OCI-LY7 (cell line): ENCODE measurements around the gene ZNF628. TPM values are rescaled to one million over a fixed set of nuclear protein-coding genes. Genes with fewer than 3 reads are reported as not detected.

Experiments used
- BruUV-seq: library from RNA; stranded (reverse); fragments of 400-500 nt; replicated peaks from 2 replicates; lab custom pipeline; 2021; lab: Mats Ljungman, UMichigan
- CTCF ChIA-PET: fragments of 300-600 bp; sonication (Branson Sonifier 250); formaldehyde crosslinking; loops from one replicate; lab custom pipeline; 2022; ENCODE audit warnings: antibody characterized with exemption; ENCODE audit not compliant: unreplicated experiment; lab: Charles Lee
- POLR2A ChIA-PET: fragments of 300-600 bp; sonication (Branson Sonifier 250); formaldehyde crosslinking; loops from one replicate; lab custom pipeline; 2022; ENCODE audit warnings: antibody characterized with exemption; lab: Charles Lee
- DNase-seq: peaks from one replicate; pipeline ENCODE4 v3.0.0-alpha.2; 2015; ENCODE audit warnings: low spot score
- H2AFZ ChIP-seq: fragments of 200-600 bp; sonication (generic), shearing (Covaris generic); 2 replicates; pipeline ENCODE4 v1.6.1; 2014; ENCODE audit warnings: mild to moderate bottlenecking, antibody characterized with exemption, low read length, moderate library complexity
- H3K27ac ChIP-seq: fragments of 200-600 bp; sonication (generic); 2 replicates; pipeline ENCODE4 v1.5.1; 2014; ENCODE audit warnings: mixed run types, low read depth, mild to moderate bottlenecking, moderate library complexity, low read length, inconsistent platforms; ENCODE audit not compliant: poor library complexity, severe bottlenecking
- H3K36me3 ChIP-seq: fragments of 200-600 bp; sonication (generic); 2 replicates; pipeline ENCODE4 v1.6.1; 2014; ENCODE audit warnings: mild to moderate bottlenecking, antibody characterized with exemption, low read length, moderate library complexity, mixed read lengths; ENCODE audit not compliant: insufficient read depth
- H3K4me1 ChIP-seq: fragments of 200-600 bp; sonication (generic); 2 replicates; pipeline ENCODE4 v1.5.1; 2014; ENCODE audit warnings: mild to moderate bottlenecking, low read length; ENCODE audit not compliant: insufficient read depth, poor library complexity, severe bottlenecking
- H3K4me2 ChIP-seq: fragments of 200-600 bp; sonication (generic); 2 replicates; pipeline ENCODE4 v1.6.1; 2014; ENCODE audit warnings: mild to moderate bottlenecking, low read length
- H3K4me3 ChIP-seq: fragments of 200-600 bp; sonication (generic); 2 replicates; pipeline ENCODE4 v1.5.1; 2014; ENCODE audit warnings: mild to moderate bottlenecking, low read depth, low read length; ENCODE audit not compliant: poor library complexity, severe bottlenecking
- H3K79me2 ChIP-seq: fragments of 200-600 bp; sonication (generic); 2 replicates; pipeline ENCODE4 v1.6.1; 2016; ENCODE audit warnings: low read depth, mild to moderate bottlenecking, low read length, moderate library complexity, mixed read lengths; ENCODE audit not compliant: insufficient read depth
- H3K9me2 ChIP-seq: fragments of 200-600 bp; sonication (generic); 2 replicates; pipeline ENCODE4 v1.6.1; 2016; ENCODE audit warnings: mild to moderate bottlenecking, low read length, mixed read lengths; ENCODE audit not compliant: insufficient read depth
- H3K9me3 ChIP-seq: fragments of 200-600 bp; sonication (generic); 2 replicates; pipeline ENCODE4 v1.6.1; 2014; ENCODE audit warnings: mild to moderate bottlenecking, mixed run types, low read length, mixed read lengths
- H4K20me1 ChIP-seq: fragments of 200-600 bp; sonication (generic); 2 replicates; pipeline ENCODE4 v1.6.1; 2014; ENCODE audit warnings: mild to moderate bottlenecking, antibody characterized with exemption, low read length, moderate library complexity, mixed read lengths; ENCODE audit not compliant: insufficient read depth
- EZH2phosphoT487 ChIP-seq: fragments of 200-600 bp; sonication (generic); IDR thresholded peaks from 2 replicates; pipeline ENCODE4 v1.6.1; 2018; ENCODE audit warnings: low read depth, borderline replicate concordance, mild to moderate bottlenecking, mixed run types, antibody characterized with exemption, low read length, moderate library complexity, mixed read lengths
- intact Hi-C: fragments of 100-400 bp; cut with micrococcal nuclease; formaldehyde crosslinking; loops from one replicate; pipeline ENCODE4 v1.10.0; 2022; ENCODE audit not compliant: unreplicated experiment
- total RNA-seq, 2 experiments: library from RNA; depleted of rRNA in 1 of 2; stranded (reverse); fragments of >200 nt in 1 of 2; shearing (Covaris generic) in 1 of 2; gene quantifications; 2 replicates each; pipeline ENCODE4 v1.2.3, GENCODE V29; 2014 to 2022
- TF ChIP-seq, protein P1 (sequence below): fragments of 200-600 bp; sonication (generic); conservative IDR thresholded peaks from 2 replicates; pipeline ENCODE4 v1.5.1; 2014; ENCODE audit warnings: mild to moderate bottlenecking, antibody characterized with exemption, low read length, moderate library complexity, mixed read lengths

ZNF628 gene
- total RNA-seq, 2 experiments from 2014 or later = 5.2 to 10.6 TPM

DNA sequence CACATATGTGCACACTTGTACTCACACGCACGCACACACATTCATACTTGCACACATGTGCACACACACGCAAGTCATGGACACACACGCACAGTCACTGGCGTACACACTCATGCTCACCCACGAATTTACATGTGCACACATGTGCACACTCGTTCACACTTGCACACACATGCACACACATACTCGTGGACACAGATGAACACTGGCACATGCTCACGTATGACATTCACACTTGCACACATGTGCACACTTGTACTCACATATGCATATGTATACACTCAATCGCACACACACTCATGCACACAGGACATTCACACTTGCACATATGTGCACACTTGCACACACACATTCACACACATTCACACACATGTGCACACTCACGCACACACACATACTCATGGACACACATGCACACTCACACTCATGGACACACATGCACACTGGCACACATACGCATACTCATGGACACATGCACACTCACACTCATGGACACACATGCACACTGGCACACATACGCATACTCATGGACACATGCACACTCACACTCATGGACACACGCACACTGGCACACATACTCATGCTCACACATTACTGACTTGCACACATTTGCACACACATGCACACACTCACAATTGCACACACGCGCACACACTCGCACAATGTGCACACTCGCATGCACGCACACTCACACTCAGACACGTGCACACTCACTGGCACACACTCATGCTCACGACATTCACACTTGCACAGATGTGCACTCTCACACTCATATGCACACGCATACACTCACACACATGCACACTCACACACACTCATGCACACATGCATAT is 51.0 kb downstream of the ZNF628 start:
- Histone ChIP-seq H3K4me1 (no peaks in the 10 kb centered on the region), H3K9me2 (no peaks in the 10 kb centered on the region), H4K20me1 (no peaks in the 10 kb centered on the region), H3K79me2 (no peaks in the 10 kb centered on the region), H2AFZ (no peak overlapping the region), H3K4me2 (no peak overlapping the region), H3K9me3 (0 out of 2 replicates have a peak, but pooled peaks cover 5% of the 10 kb centered on the region), H3K36me3 (no peaks in the 10 kb centered on the region), H3K4me3 (no peak overlapping the region), H3K27ac (no peak overlapping the region)
- ChIA-PET POLR2A (no interaction called here), CTCF (no interaction called here)
- no TSS peak for BruUV-seq
- no peak for DNase-seq
- no peak for TF ChIP-seq EZH2phosphoT487
- TF ChIP-seq, protein P1, sequence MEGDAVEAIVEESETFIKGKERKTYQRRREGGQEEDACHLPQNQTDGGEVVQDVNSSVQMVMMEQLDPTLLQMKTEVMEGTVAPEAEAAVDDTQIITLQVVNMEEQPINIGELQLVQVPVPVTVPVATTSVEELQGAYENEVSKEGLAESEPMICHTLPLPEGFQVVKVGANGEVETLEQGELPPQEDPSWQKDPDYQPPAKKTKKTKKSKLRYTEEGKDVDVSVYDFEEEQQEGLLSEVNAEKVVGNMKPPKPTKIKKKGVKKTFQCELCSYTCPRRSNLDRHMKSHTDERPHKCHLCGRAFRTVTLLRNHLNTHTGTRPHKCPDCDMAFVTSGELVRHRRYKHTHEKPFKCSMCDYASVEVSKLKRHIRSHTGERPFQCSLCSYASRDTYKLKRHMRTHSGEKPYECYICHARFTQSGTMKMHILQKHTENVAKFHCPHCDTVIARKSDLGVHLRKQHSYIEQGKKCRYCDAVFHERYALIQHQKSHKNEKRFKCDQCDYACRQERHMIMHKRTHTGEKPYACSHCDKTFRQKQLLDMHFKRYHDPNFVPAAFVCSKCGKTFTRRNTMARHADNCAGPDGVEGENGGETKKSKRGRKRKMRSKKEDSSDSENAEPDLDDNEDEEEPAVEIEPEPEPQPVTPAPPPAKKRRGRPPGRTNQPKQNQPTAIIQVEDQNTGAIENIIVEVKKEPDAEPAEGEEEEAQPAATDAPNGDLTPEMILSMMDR = no peak
- intact Hi-C loops = no loop called here

DNA sequence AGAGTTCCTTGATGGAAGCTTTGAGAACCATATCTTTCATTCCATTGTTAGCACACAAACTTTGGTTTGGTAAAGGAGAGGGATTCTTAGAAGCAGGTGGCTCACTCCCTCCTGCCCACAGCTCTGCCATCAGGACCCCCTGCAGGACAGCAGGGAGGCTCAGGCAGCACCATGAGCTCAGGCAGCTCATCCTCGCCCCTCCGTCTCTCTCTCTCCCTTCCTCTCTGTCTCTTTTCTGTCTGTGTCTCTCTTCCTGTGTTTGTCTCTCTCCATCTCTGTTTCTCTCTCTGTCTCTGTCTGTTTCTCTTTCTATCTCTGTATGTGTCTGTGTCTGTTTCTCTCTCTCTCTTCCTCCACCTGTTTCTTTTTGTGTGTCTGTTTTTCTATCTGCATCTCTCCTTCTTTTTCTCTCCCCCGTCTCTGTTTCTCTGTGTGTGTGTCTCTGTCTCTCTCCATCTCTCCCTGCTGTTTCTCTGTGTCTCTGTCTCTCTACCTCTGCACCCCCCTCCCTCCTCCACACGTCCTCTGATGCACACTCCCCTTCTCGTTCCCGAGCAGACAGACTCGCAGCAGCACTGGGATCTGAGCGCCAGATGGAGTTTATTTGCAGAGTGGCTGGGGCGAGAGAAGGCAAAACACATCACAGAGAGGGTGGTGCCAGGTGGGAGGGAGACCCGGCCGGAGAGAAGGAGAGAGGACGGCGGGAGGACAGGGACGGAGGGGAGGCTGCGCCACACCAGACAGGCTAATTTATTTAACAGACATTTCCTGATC is 51.8 kb downstream of the ZNF628 start:
- Histone ChIP-seq H3K36me3 (no peaks in the 10 kb centered on the region), H2AFZ (no peak overlapping the region), H3K9me2 (no peaks in the 10 kb centered on the region), H3K4me3 (no peak overlapping the region), H3K27ac (no peak overlapping the region), H3K9me3 (0 out of 2 replicates have a peak, but pooled peaks cover 5% of the 10 kb centered on the region), H3K79me2 (no peaks in the 10 kb centered on the region), H4K20me1 (no peaks in the 10 kb centered on the region), H3K4me2 (no peak overlapping the region), H3K4me1 (no peaks in the 10 kb centered on the region)
- intact Hi-C loops = no loop called here
- no peak for TF ChIP-seq EZH2phosphoT487
- TF ChIP-seq, protein P1 = no peak
- POLR2A ChIA-PET = no interaction called here
- DNase-seq = no peak
- CTCF ChIA-PET = no interaction called here
- no TSS peak for BruUV-seq
